GM08714 (cell line): ENCODE data around the gene GTSF1L.

Experiments
- H3K4me3 ChIP-seq: fragments of 200-500 bp; sonication (Bioruptor generic); 2 replicates; pipeline ENCODE4 v1.5.1; 2014; ENCODE audit warnings: mild to moderate bottlenecking, low read length, inconsistent platforms
- ZNF274 ChIP-seq: IDR thresholded peaks from 2 replicates; pipeline ENCODE4 v1.6.1; 2012; ENCODE audit warnings: mild to moderate bottlenecking, low read depth, low read length

Gene GTSF1L

DNA sequence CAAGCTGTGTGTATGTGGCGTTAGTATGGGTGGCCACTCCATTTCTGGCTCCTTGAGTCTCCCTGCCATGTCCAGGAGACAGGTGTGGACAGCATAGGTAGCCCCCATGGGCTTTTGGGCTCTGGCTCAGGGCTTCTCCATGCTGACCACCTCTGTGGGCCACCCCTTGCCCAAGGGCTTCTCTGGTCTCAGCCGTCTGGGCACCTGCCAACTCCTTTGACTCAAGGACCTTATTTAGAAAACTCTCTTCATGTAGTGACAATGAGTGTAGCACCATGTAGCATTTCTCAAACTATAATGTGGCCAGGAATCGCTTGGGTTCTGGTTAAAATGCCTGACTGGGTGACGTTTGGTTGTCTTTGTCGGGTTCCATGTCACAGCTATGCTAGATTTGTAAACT, 5.1 kb upstream of the GTSF1L start:
- no peak for TF ChIP-seq ZNF274
- no peak overlapping the region for H3K4me3 ChIP-seq

DNA sequence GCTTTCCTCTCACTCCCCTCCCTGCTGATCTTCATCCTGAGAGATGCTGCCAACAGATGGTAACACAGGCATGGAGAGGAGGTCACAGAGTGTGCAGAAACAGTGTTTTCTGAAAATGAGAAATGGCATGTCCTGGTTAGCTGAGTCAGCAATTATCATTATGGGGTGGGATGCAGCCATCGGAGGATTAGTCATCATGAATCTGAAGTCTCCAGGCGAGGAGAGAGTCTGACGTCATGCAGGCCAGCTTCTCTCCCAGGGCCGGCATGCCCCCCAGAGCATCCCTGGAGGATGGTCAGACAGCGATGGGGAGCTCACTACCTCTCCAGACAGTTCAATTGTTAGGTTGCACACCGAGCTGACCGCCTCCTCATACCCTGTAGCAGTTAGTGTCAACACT, 4.7 kb upstream of the GTSF1L start:
- TF ChIP-seq ZNF274, result no peak
- H3K4me3 ChIP-seq, result no peak overlapping the region

DNA sequence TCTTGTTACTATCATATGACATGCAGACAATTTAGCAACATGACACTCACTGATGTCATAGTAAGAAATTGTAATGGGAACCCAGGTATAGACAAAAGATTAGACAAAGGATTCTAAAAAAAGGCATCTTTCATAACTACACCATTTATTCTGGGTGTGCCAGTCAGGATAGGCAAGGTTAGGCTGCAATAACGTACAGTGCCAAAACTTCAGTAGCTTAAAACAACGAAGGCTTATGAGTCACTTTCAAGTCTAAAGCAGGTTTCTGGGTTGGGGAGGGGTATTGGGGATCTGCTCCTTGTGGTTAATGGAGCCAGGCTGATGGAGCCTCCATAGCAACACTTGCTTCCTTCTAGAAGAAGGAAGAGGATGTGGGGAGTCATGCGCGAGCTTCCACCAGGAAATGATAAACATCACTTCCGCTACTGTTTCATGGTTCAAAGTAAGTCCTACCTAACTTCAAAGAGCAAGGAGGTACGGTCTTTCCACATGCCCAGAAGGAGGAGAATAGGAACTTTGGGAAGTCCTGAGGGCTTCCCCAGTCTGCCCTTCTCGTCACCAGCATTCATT, 2.0 kb upstream of the GTSF1L start:
- no peak for TF ChIP-seq ZNF274
- no peak overlapping the region for H3K4me3 ChIP-seq

DNA sequence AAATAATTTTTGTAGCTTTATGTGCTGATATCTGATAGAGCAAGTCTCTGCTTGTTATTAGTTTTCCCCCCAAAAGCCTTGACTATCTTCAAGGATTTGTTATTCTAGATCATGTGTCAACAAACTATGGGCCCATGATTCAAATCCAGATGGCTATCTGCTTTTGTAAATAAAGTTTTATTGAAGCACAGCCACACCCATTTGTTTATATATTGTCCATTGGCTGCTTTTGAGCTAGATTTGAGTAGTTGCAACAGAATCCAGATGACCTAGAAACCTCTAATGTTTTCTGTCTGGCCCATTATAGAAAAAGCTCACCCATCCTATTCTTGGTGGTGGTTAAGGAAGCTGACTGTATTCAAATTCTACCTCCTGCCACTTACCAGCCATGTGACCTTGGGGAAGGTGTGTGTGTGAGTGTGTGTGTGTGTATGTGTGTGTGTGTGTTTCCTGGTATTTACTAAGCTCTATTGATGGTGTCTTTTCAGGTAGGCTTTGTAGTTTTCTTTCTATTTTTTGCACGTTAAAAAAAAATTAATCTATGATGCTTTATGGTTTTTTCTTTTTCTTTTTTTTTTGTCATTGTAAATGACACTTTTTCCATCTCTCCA, 1.3 kb upstream of the GTSF1L start:
- H3K4me3 ChIP-seq, result no peak overlapping the region
- TF ChIP-seq ZNF274, result no peak

DNA sequence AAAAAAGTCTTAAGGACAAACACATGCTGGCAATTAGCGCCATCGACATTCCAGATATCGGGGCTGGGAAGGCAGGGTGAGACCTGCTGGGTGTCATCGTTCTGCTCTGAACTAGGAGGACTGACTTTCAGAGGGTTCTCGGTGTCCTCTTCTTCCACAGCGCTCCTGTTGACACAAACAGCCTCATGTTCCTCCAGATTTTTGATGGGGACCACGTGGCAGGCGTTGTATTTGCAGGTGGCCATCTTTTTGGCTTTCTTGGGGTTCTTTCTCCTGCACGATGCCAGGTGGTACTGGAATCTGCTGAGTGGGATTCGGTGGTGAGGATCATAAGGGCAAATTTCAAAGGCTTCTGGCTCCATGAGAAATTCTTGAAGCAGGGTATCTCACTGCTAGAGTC, 469 bp downstream of the GTSF1L start:
- H3K4me3 ChIP-seq, result no peak overlapping the region
- no peak for TF ChIP-seq ZNF274

DNA sequence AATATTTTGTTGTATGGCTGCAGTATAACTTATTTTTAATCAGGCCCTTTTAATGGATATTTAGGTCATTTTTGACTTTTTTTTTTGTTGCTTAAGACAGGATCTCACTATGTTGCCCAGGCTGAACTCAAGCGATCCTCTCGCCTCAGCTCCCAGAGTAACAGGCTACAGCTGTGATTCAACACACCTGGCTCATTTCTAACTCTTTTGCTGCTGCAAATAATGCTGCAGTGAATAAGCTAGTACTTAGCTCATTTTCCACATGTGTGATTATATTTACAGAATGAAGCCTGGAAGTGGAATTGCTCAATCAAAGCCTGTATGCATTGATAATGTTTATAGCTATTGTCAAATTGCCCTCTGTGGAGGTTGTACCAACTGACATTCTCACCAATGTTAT, 1.1 kb downstream of the GTSF1L start:
- TF ChIP-seq ZNF274, result no peak
- H3K4me3 ChIP-seq, result no peak overlapping the region

DNA sequence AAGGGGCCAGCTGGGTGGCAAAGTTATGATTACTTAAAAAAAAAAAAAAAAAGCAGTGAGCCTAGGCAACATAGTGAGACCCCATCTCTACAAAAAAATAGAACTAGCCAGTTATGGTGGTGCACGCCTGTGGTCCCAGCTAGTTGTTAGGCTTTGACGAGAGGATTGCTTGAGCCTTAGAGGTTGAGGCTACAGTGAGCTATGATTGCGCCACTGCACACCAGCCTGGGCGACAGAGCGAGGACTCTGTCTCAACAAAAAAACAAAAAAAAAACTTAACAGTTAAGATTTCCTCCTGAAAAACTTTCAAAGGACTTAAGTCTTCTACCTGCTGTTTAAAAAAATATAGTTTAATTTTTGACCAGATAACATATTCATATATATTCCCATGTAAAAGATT, 2.4 kb downstream of the GTSF1L start:
- TF ChIP-seq ZNF274, result no peak
- no peak overlapping the region for H3K4me3 ChIP-seq

DNA sequence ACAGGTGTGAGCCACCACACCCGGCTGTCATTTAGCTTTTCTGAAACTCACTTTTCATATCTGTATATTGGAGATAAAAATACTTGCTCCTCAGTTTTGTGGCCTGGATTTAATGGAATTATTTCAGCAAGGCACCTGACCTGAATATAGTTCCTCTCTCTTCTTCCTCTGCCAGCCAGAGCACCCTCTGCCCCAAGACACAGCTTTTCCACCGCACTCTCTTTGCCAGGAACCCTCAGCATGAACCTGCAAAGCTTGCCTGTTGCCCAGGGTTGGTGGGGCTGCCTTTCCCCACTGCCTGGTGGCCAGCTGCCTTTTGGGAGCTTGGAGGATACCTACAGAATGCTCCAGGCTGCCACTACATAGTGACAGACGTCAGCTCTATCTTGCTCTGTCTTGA, 3.1 kb downstream of the GTSF1L start:
- TF ChIP-seq ZNF274, result no peak
- no peak overlapping the region for H3K4me3 ChIP-seq

DNA sequence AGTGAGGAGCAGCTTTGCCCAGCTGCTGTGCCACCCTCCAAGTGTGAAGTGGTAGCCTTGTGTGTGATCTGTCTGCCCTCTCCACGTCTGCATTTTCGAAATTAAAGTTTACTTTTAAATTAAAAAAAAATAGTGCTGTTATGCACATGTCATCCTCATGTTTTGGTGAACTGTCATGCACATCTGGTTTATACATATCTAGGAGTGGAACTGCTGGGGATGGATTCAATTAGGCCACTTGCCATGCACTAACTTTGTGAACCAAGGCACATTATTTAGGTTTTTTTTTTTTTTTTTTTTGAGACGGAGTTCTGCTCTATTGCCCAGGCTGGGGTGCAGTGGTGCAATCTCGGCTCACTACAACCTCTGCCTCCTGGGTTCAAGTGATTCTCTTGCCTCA, 3.6 kb downstream of the GTSF1L start:
- no peak overlapping the region for H3K4me3 ChIP-seq
- TF ChIP-seq ZNF274, result no peak

DNA sequence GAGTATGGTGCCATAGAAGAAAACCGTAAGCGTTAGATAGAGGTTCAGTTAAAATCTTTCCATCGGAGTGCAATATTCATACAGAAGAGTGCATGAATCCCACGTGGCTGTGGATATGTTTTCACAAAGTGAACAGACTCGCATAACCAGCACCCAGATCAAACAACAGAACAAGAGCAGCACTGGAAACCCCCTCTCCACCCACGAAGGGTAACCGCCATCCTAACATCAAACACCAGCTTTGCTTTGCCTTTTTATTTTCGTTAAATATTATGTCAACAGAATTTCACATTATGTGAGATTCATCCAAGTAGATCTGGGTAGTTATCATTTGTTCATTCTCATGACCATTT, 4.7 kb downstream of the GTSF1L start:
- no peak for TF ChIP-seq ZNF274
- no peak overlapping the region for H3K4me3 ChIP-seq

DNA sequence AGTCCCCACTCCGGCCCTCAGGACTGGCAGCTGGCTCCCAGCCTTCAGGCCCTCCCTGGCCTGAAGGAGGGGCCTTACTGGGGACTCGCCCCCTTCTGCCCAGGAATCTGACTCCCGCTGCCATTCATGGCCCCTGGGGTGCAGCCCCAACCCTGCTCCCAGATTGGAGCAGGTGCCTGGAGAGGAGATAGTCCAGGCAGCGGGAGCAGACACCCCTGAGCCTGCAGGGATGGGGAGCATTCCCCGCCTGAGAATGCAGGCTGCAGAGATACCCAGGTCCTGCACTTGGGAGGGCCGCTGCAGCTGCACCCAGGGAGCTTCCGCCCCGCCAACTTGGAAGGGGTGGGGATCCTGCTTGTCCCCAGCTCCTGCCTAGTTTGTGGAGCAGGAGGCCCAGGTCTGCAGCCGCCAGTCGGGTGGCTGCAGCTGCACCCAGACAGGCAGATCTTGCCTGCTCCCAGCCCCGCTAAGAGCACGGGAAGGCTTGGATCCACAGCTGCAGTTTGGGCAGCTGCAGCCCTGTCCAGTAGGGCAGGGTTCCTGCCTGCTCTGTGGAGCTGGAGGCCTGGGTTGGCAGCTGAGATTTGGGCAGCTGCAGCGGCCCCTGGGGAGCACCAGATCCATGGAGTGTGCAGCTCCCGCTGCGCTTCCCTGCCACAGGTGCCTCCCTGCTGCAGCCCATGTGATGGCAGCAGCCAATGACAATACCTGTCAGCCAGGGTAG, 5.2 kb downstream of the GTSF1L start:
- no peak overlapping the region for H3K4me3 ChIP-seq
- TF ChIP-seq ZNF274, result no peak

DNA sequence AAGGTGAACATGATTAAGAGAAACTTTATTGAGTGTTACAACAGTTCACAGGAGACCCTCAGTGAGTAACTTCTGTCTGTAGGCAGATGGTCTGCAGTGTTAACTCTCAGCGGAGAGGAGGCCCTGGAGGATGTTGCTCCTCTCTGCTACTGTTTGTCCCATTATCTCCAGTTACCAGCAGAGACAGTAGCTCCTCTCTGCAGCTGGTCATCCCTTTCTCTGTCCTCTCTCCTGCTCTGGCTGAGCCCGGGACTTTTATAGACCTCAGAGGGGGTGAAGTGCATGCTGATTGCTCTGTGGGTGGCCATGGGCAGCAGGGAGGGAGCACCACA, 5.7 kb downstream of the GTSF1L start:
- H3K4me3 ChIP-seq, result no peak overlapping the region
- no peak for TF ChIP-seq ZNF274

DNA sequence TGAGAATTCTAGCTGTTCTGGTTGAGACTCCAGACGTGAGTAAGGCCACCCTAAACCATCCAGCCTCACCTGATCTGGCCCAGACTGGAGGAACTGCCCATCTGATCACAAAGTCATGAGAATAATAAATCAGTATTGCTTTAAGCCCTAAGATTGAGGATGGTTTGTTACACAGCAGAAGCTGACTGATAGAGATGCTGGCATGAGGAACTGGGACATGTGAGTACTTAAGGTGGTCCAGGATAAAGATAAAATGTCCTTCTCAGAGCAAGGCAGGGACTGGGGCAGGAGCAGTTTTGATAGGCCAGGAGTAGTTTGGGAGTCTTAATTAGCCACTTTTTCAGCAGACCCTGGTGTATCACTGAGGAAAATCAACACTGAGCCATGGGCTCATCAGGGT, 6.8 kb downstream of the GTSF1L start:
- TF ChIP-seq ZNF274, result no peak
- H3K4me3 ChIP-seq, result no peak overlapping the region

DNA sequence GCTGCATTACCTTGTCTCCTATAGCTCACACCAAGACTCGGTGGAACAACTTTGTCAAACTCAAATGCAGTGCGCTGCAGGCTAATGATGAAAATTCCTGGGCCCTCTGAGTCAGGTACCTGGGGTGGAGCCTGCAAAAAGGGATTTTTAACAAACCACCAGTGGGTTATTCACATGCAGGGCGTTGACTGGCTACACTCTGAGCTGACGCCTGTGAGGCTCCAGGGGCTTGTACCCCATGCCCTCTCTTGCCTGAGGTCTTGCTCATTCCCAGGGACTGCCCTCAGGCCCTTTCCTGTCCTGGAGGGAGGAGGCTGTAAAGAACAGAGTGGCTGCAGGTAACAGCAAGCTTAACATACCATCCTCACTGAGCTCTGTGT, 9.2 kb downstream of the GTSF1L start:
- TF ChIP-seq ZNF274, result no peak

DNA sequence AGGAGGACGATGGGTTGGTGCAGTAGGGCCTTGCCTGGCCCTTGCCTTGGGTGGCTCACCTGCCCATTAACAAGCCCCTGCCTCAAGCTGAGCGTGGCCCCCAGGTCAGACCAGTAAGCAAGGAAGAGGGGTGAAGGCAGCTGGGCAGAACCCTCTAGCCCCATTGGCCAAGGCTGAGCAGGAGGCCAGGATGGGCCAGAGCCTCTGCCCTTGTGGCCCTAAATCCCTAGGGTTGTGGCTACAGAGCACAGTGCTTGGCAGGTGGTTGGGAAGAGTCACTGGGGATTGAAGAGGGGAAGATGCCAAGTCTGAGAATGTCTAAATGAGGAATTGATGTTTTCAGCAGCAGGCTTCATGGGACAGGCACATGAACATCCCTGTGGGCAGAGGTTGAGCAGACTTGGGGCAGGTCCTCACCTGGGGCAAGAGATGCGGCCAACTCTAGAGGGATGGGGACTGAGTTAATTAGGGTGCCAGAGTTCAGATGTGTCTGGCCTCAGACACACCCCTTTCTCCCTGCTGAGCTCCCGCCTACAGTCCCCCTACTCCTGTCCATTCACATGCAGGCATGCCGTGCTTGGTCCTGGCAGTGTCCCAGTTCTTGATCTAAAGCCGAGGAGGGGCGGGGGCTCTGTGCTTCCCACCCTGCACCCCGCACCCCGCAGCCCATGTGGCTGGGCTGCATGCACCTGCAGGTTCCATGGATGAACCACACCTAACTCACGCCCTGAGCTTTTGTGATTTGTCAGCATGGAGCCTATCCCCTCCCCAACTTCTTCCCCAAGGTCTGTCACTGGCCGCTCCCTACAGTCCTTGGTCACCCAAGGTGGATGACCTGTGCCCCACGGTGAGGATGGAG, 9.8 kb downstream of the GTSF1L start:
- no peak overlapping the region for H3K4me3 ChIP-seq
- TF ChIP-seq ZNF274, result no peak

More for the DNA sequence above, 9.2 kb downstream of the GTSF1L start:
- no peak overlapping the region for H3K4me3 ChIP-seq
